NCI-H146 treated with DMSO at 0.1 percent for 48 hours (cell line): ENCODE data around the gene LRMDA.
A peak's percentile ranks its signal among the peaks of the same experiment; 100 is the strongest.

Experiments used
- DNase-seq: peaks from one replicate; lab custom pipeline; 2025; ENCODE audit not compliant: unreplicated experiment; lab: John Stamatoyannopoulos, UW

The LRMDA gene

DNA sequence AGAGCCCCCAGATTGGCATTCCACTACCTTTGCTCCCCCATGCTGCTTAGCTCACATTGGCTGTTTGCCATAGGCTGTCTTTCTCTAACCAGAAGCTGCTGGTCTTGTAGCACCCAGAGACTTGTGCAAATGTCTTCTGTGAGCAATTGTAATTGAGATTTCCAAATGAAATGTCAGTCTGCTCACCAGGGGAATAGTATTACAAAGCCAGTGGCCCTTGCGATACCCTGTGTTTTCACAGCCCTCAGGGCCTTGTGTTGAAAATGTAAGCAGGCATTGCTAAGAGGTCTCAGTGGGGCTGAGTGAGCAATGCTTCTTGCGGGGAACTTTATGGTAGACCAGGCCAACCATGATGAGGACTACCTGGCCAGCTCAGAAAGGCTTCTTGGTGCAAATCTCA, 746.5 kb downstream of the LRMDA start:
- DNase-seq: no peak

DNA sequence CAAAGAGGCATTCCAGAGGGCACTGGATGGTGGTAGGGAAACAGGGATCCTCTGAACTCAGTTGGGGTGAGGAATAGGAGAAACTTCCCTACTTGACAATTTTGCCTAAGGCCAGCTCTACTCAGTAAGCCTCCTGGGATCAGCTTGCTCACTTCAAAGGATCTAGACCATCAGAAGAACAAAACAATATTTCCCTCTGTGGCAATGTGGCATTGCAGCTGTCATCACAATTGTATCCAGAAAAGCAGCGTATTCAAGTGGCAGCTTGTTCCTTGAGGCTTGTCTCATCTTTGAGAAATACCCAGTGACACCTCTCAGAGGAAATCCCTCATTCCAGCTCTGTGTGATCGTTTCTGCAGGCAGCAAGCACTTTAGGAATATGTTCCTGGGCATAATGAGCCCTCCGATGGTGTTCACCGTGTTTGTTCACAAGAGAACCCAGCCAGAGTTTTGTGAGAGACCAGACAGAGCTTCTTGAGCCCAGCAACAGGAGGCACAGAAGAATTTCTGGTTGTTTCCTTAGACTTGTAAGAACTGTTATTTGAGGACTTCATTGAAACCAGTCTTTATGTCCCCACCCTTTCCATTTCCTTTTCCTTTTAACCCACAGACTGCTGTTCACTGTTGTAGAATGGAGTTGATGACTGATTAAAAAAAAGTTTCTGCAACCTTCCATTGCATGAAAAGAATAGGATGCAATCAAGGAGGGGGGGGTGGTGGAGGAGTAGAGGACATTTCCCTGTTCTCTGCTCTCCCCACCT, 747.3 kb downstream of the LRMDA start:
- no peak for DNase-seq

DNA sequence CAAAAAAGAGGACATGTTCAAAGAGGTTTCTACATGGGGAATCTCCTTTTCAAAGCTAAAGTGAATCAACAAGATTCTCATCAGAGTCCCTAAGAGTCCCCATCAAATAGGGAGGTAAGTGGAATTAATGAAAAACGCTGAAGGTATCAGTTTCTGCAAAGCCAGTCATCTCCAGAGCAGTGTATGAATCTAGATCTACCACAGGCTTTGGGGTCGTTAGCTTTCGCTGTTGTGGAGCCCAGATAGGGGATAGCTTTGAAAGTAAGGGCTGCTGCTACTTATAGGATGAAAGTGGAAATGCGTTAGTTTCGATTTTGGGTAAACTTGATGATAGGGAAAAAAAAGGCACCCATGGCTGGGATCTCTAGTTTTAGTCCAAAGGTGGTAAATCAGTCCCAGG, 748.4 kb downstream of the LRMDA start:
- DNase-seq: no peak

DNA sequence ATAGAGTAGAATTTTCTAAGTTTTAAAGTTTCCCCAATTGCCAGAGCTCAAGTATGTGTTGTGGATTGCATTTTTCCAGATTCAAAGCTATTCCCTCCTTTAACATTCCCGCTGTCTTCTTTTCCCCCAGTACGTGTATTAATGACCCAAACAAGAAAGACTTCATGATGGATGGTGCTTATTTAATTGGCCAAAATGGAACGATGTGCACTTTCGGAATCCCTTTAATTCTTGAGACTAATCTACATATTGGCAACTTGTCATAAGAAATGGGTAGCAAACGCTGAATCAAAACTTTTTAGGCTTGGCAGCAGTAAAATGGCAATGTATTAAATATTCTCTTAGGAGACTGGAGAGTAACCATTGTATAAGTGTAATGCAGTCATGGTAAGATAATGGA, 753.2 kb downstream of the LRMDA start:
- DNase-seq: no peak

DNA sequence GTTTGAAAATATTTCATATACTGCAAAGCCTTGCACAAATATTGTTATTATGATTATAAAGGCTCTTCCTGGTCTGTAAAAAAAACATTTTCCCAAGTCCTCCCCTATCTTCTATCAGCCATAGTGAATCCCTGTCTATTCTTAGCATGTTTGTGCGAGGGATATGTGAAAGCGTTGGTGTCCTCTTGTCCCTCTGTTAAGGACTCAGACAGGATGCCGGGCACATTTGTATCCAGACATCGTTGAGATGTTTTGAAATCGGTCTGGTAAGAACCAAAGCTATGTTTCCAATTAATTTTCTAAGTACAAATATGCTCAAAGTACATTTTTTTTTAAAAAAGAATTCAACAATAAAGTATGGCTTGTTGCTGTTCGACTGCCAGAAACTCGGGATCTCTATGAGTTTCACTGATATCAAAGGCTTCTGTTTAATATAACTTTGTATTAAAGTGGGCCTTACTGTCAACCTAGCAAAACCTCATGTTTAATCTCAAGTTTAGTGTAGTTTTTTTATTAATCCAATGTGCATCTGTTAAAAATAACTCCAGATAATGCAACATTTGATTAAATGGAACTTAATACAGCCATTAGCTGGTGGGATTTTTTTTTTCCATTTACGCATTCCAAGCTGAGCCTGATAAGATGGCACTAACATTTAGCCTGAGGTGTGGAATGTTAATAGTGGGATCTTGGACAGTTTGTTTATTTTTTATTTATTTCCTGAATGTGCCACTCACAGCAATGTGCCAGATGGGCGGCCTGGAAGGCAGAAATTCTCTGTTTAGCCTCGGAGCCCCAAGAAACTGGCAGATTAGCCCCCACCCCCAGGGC, 754.3 kb downstream of the LRMDA start:
- no peak for DNase-seq

DNA sequence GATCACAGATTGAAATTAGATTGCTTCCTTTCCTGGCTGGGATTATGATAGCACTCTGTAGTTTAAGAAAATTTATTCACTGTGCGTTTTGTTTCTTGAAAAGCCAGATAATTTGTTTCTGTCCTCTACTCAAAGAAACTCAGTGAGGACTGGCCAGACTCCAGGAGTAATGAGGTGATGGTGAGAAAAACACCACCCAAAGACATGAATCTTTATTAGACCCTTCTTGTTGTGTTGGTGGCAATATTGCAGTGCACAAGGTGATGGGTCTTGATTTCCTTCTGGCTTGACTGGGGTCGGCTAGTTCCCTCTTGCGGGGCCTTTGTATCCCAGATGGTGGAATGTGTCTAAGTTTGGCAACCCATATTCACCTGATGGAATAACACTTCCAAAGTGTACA, 756.8 kb downstream of the LRMDA start:
- DNase-seq: no peak

DNA sequence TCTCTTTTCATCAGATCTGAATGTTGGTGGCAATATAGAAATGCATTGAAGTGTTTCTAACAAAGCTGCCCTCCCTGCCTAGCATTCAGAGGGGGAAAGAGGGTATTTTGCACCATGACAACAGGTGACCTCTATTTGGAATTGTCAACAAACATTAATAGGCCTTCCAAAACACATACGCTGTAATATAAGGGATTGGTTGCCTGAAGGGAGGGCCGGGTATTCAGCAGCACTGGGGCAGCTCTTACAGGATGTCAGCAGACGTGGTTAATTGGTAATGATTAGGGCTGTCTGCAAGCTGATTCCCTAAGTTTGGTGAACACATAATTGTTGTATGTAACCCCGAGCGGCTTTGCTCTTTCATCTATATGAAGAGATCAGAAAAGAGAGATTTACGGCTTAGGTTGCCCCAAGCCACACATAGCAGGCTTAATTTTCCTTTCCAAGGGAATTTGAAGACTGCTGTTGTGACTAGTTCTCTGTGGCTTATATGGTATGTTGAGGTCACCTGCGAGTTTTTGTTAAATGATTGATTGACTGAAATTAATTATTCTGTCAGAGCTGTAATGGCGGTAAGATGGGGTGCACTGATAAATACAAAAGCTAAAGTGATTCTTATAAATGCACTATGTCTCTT, 759.3 kb downstream of the LRMDA start:
- peak; percentile 85 for DNase-seq

DNA sequence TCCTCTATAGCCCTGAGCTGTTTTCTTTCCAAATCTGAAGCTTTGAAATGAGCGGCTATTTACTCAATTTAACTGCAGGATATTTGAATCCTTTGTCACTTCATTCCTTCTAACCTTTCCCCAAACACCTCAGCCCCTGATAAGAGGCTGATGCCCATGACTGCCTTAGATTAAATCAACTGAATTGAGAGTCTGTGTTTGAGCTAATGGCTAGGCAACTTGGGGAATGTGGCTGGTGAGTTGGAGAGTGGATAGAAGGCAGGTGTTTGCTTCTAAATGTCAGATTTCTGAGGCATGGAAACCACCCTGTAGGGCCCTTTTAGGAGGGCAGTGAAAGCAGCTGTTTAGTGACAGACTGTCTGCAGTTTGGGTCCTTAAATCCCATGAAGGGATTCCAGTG, 759.9 kb downstream of the LRMDA start:
- DNase-seq: peak; percentile 54

DNA sequence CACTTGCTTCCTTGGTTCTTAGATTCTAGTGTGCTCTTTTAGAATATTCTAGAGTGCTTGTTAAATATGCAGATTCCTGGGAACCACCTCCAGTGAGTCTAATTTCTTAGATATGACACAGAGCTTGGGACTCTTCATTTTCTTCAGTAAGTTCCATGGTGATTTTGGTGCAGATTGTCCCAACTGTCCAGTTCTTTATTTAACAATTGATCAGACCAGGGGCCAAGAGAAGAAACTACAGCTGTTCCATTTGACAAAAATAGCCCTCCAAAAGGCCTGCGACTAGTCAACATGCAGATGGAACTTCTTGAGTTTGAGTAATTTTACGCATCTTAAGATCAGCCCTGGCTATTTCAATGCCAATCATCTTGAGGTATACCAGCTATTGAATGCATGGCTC, 760.7 kb downstream of the LRMDA start:
- no peak for DNase-seq

DNA sequence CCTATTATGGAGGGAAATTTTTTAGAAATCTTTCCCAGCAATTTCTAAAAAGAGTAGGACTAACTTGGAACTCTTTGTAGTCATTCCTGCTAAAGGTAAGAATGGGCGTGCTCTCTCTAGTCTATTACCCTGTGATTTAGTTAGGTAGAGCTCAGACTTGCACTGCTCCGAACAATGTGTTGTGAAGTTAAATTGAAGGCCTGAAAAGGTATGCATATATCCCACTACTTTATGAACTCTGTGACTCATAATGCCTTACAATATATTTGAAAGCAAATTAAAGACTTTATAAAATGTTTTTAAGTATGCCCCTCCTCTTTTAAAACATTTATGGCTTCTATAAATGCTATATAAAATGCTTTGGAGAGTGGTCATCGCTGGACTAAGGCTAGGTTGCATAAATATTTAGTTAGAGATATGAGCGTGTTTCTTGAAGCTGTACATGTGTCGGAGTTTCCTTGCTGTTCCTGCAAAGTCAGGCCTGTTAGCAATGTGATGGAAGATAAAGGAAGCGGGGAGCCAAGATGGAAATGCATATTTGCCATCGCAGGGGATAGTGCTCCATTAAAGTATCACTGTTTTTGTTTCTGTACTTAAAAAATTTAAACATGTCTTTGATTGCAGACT, 761.4 kb downstream of the LRMDA start:
- no peak for DNase-seq

DNA sequence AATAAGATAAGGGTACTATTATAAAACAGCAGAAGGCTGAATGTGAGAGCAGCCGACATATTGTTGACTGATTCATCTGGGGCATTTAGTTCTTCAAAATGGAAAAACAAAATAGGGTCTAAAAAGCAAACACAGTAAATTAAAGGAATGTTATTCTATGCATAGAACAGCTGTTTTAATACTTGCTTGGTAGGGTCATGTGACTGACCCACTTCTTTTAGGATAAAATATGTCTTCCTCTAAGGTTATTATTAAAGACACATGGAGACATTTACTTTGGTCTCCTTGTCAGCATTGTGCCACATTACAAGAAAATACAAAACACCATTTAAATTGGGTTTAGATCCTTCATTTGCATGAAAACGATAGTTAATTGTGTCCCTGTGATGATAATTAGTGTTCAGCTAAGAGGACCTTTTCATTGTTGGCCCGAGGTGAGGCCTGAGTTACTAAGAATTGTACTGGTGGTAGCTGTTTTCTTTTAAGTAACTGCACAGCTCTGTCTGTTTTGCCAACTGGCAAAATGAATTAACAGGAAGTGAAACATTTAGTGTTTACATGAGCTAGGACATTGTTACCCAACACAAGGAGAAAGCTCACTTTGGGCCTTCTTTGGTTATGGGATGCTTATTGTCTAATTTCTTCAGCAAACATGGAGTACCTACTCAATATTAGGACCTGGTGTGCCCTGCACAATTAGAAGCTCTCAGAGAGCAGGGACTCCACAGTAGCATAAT, 764.4 kb downstream of the LRMDA start:
- no peak for DNase-seq

DNA sequence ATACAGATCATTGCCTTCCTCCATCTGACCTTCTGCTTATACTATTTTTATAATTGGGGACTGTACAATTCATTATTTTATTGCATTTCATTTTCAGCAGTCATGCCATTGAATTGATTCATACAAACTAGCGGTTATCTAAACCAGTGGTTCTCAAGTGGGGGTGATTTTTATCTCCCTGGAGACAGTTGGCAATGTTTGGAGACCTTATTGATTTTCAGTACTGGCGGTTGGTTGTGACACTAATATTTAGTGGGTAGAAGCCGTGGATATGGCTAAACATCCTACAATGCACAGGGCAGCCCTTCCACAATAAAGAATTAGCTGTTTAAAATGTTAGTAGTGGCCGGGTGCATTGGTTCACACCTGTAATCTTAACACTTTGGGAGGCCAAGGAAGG, 765.9 kb downstream of the LRMDA start:
- DNase-seq: peak; percentile 6

DNA sequence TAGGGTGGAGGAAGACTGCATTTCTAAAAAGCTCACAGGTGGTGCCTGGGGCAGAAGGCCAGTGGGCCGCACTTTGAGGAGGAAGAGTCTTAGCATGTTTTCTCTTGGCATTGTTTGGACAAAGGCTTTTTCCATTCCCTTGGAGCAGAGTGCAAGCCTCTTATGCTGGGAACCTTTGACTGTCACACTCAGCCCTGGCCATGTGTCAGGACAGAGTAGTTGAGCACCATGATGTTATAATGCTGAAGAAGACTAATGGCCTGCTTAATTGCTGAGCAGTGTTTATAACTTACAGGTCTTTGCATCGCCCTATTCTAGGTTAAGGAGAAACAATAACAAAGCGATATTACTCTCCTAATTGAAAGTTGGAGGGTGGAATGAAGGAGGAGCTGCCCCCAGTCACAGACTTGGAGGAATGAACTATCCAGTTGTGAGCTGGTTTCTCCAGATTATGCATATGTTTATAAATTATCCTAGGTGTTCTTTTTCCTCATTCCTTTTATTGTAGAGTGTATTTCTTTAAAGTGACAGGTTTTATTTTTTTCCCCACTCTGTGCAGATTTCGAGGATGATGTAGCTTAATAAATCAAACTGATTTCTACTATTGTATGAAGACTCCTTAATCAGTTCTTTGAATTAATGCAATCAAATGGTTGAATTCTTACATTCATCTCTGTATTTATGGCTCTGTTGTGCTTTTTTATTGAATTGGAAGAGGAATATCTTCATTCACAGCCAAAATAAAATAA, 767.0 kb downstream of the LRMDA start:
- DNase-seq: no peak

DNA sequence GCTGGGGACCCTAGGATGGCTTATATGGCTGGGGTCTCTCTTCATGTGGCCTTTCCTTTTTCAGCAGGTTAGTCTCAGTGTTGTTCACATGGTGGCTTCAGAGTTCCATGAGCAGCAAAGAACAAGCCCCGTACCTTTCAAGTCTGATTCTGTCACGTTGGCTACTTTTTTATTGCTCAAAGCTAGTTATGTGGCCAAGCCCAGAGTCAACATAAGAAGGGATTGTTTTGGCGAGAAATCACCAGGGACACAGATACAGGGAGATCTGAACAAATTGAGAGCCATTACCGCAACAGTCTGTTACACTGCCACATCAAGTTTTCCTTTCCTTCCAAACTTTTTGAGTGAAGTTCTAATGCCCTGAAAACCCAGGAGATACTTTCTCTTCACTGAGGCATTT, 770.5 kb downstream of the LRMDA start:
- no peak for DNase-seq

DNA sequence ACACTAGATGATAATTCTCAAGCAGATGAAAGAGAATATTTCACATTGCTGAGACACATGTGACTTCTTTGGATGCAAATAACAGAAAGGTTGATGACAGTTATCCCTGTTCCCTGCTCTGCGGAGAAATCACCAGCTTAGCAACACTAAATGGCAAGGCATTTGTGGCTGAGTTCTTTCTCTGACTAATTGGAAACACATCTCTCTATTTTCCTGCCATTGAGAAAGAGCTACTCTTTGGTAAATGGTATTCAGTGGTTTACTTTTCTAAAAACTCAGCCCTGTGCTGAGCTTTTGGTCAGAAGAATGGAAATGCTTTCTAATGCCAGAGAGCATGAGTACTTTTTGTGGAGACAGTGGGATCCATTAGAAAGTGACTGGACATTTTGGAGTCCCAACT, 771.4 kb downstream of the LRMDA start:
- DNase-seq: no peak

DNA sequence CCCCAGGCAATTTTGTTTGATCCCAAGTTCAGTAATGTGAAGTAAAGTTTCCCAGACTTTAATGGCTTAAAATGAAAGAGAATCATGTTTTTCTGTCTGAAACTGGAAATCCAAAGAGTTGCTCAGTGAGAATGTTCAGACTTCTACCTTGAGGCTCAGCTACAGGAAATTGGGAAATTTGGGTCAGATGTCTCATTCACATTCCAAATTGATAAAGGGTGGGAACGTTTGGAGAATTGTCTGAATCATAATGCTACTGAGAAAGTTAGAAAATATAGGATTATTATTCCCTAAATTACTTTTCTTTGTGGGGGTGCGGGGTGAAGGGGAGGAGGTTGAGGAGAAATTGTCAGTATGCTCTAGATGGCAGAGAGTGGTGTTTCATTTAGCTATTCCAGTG, 773.9 kb downstream of the LRMDA start:
- no peak for DNase-seq

DNA sequence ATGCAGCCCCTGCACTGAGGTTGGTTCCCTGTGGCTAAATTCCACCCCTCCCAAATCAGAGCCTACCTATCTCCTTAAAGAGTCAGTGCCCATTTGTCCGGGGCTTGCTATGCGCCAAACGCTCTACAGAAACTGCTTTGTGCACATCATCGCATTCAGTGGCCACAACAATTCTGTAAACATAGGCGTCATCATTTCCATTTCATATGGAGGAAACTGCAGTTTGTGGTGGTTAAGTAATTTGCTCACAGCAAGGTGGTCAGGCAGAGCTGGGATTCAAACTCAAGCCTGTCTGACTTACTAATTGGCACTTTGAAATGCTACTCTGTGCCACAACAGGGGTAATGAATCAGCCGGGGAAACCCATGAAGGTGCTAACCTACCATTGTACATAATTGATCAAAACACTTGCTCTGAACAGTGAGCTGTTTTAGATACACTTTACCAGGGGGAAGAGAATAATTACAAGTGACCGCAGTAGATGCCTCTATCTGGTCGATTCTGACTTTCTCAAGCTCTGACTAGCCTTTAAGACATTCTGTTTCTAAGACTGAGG, 775.5 kb downstream of the LRMDA start:
- no peak for DNase-seq

DNA sequence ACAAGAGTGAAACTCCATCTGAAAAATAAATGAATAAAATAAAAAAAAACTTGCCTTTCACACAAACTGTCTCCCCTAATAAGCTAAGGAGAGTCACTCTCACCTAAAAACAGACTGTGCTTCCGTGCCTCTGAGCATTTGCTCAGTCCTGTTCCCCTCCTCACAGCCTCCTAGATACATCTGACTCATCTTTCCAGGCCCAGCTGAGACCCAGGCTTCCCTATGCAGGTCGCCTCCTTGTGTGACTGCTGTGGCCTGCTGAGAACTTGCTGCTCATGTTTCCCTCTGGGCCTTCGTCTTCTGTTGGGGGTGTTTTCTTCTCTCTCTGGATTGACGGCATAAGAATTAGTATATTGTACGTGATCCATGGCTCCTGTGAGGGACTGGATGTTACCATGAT, 777.7 kb downstream of the LRMDA start:
- DNase-seq: no peak

DNA sequence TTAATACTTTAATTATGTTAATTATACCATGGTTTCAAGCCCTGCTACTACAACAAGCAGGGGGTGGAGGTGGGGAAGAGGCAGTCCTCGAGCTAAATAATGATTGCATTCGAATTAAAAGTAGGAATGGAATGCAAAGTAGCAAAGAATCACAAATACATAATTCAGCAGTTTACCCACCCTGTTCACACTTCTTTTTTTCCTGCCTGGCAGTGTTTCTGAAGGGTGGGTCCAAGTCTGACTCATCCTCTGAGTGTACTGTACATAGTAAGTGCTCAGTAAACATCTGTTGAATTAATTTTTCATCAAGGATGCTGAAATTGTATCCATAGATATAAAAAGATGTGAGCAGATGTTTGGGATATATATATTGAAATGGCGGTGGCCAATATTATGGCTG, 778.8 kb downstream of the LRMDA start:
- DNase-seq: no peak

DNA sequence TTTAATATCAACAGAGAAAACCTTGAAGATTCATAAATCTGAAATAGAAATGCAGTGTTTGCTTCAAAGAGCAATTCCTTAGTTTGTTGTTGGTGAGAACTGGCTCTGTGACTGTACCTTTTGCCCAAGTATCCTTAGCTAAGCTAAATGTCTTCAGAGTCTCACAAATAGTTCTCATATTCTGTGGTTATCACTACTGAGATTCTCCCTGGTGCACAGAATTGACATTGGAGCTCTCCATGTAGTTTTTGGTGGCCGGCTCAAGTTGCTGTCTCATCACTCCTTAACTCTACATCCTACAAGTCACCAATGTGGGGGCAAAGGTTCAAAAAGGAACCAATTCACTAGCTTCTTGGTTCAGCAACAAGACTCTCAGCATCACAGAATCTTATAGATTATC, 780.3 kb downstream of the LRMDA start:
- no peak for DNase-seq
